SU-DHL-6 (cell line): ENCODE results near the gene LRRC75B.
"Not testable (repeated sequence)": the region's sequence is repeated elsewhere in the genome, so short reads cannot be mapped to it uniquely, and the experiment has no call there.

Experiments used
- H2AFZ ChIP-seq: fragments of 200-600 bp; sonication (generic); 2 replicates; pipeline ENCODE4 v1.6.1; 2014; ENCODE audit warnings: low read depth, mild to moderate bottlenecking, moderate library complexity, mixed read lengths, antibody characterized with exemption, low read length; ENCODE audit not compliant: severe bottlenecking
- H3F3A ChIP-seq: fragments of 200-600 bp; shearing (Covaris generic); 2 replicates; pipeline ENCODE4 v1.6.0; 2016; ENCODE audit warnings: antibody characterized with exemption, mild to moderate bottlenecking; ENCODE audit not compliant: insufficient read depth
- H3K27ac ChIP-seq: fragments of 200-600 bp; sonication (generic); 2 replicates; pipeline ENCODE4 v1.5.1; 2016; ENCODE audit warnings: low read depth, mild to moderate bottlenecking, low read length, moderate library complexity, mixed read lengths
- H3K27me3 ChIP-seq: fragments of 200-600 bp; sonication (generic), shearing (Covaris generic); 2 replicates; pipeline ENCODE4 v1.6.0; 2014; ENCODE audit warnings: mild to moderate bottlenecking, low read length
- H3K36me3 ChIP-seq: fragments of 200-600 bp; sonication (generic); 2 replicates; pipeline ENCODE4 v1.6.1; 2014; ENCODE audit warnings: mild to moderate bottlenecking, low read length, mixed read lengths
- H3K4me2 ChIP-seq: fragments of 300-600, 200-600 bp; shearing (Covaris generic), sonication (generic); 2 replicates; pipeline ENCODE4 v1.6.0; 2014; ENCODE audit warnings: low read length, low read depth, mild to moderate bottlenecking; ENCODE audit not compliant: poor library complexity, severe bottlenecking
- H3K4me3 ChIP-seq: fragments of 200-600 bp; sonication (generic); 2 replicates; pipeline ENCODE4 v1.5.1; 2014; ENCODE audit warnings: antibody characterized with exemption, low read length, mild to moderate bottlenecking, mixed read lengths; ENCODE audit not compliant: insufficient read depth, poor library complexity, severe bottlenecking
- H3K79me2 ChIP-seq: fragments of 200-600 bp; sonication (generic); 2 replicates; pipeline ENCODE4 v1.6.1; 2014; ENCODE audit warnings: mild to moderate bottlenecking, low read length, moderate library complexity; ENCODE audit not compliant: insufficient read depth
- H3K9ac ChIP-seq: fragments of 200-600 bp; sonication (generic); 2 replicates; pipeline ENCODE4 v1.7.0; 2014; ENCODE audit warnings: mild to moderate bottlenecking, low read length
- H3K9me2 ChIP-seq: fragments of 200-600 bp; sonication (generic); replicated peaks from 2 replicates; pipeline ENCODE4 v1.6.1; 2014; ENCODE audit warnings: low read length; ENCODE audit not compliant: insufficient read depth
- H3K9me3 ChIP-seq: fragments of 200-600 bp; sonication (generic); 2 replicates; pipeline ENCODE4 v1.6.1; 2014; ENCODE audit warnings: low read length, mixed read lengths; ENCODE audit not compliant: insufficient read depth
- H4K20me1 ChIP-seq: fragments of 200-600 bp; sonication (generic); 2 replicates; pipeline ENCODE4 v1.6.1; 2014; ENCODE audit warnings: low read depth, mild to moderate bottlenecking, antibody characterized with exemption, low read length, moderate library complexity, mixed read lengths
- EZH2phosphoT487 ChIP-seq: fragments of 200-600 bp; sonication (generic), shearing (Covaris generic); conservative IDR thresholded peaks from 2 replicates; pipeline ENCODE4 v1.6.1; 2018; ENCODE audit warnings: mild to moderate bottlenecking, antibody characterized with exemption, low read length, moderate library complexity, mixed read lengths
- TF ChIP-seq, protein P1 (sequence below): fragments of 200-600 bp; sonication (generic); IDR thresholded peaks from one replicate; pipeline ENCODE4 v1.5.1; 2017; ENCODE audit warnings: antibody characterized with exemption, mild to moderate bottlenecking, low read length, moderate library complexity; ENCODE audit not compliant: insufficient read depth, poor library complexity, severe bottlenecking

The LRRC75B gene

DNA sequence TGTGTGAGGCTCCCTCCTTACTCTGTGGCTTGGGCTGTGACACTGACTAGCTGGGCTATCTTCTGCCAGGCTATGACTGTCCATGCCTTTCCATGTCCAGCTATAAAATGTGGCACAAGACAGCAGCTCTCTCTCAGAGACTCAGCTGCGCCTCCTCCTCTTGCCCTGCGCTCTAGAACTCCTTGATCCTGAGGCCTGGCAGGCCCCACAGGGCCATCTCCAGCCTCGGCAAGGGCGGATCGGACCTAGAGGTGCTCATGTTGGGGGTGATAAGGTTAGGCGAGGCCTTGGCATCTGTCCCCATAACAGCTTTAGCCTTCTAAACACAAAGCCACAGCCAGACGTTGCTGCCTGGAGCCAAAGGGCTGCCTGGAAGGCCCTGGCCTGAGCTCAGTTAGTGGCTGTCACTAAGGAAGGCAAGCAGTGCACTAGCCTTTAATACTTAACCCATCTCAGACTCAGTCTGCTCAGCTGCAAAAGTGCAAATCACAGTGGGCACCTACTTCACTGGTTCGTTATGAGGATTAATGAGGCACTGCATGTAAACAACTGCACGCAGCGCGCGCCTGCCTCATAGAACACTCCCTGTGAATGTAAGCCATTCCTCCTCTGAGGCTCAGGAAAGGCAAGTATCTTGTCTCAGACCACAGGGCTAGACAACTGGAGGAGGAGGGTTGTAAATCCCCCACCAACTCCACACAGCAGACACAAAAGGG lies 39.1 kb downstream of the LRRC75B start:
- H3F3A ChIP-seq, result no peaks in the 10 kb centered on the region
- H3K4me3 ChIP-seq, result peak overlapping the region; percentile 71
- H3K4me2 ChIP-seq, result peak overlapping the region; percentile 68
- H3K9me2 ChIP-seq, result no peaks in the 10 kb centered on the region
- peaks cover 5% of the 10 kb centered on the region; the same call in 1 of the 2 replicates for H4K20me1 ChIP-seq
- H3K27me3 ChIP-seq, result no peaks in the 10 kb centered on the region
- H3K27ac ChIP-seq, result no peak overlapping the region; the same call in 1 of the 2 replicates
- no peaks in the 10 kb centered on the region for H3K9me3 ChIP-seq
- H3K36me3 ChIP-seq, result peaks cover 13% of the 10 kb centered on the region
- H2AFZ ChIP-seq, result no peak overlapping the region
- H3K9ac ChIP-seq, result peak overlapping the region; percentile 99
- TF ChIP-seq, protein P1, sequence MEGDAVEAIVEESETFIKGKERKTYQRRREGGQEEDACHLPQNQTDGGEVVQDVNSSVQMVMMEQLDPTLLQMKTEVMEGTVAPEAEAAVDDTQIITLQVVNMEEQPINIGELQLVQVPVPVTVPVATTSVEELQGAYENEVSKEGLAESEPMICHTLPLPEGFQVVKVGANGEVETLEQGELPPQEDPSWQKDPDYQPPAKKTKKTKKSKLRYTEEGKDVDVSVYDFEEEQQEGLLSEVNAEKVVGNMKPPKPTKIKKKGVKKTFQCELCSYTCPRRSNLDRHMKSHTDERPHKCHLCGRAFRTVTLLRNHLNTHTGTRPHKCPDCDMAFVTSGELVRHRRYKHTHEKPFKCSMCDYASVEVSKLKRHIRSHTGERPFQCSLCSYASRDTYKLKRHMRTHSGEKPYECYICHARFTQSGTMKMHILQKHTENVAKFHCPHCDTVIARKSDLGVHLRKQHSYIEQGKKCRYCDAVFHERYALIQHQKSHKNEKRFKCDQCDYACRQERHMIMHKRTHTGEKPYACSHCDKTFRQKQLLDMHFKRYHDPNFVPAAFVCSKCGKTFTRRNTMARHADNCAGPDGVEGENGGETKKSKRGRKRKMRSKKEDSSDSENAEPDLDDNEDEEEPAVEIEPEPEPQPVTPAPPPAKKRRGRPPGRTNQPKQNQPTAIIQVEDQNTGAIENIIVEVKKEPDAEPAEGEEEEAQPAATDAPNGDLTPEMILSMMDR, result no peak
- no peak for TF ChIP-seq EZH2phosphoT487
- H3K79me2 ChIP-seq, result peaks cover 85% of the 10 kb centered on the region

DNA sequence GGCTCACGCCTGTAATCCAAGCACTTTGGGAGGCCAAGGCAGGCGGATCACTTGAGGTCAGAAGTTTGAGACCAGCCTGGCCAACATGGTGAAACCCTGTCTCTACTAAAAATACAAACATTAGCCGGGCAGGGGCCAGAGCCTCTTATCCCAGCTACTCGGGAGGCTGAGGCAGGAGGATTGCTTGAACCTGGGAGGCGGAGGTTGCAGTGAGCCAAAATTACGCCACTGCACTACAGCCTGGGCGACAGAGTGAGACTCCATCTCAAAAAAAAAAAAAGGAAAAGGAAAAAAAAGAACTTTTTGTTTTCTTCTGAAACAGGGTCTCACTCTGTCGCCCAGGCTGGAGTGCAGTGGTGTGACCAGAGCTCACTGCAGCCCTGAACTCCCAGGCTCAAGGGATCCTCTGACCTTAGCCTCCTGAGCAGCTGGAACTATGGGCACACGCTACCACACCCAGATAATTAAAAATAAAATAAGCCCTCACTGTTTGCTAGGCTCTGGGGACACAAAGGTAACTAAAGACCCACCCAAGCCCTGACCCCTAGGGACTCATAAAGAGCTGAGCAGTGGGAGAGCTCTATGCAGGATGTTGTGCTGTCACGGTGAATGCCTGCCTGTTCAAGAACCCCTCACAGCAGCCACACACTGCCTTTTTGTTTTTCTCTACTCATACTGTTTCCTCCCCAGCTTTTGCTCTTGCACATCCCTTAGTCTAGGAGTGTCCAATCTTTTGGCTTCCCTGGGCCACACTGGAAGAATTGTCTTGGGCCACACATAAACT lies 40.2 kb downstream of the LRRC75B start:
- H3K4me2 ChIP-seq, result peak overlapping the region; percentile 68
- peak overlapping the region; percentile 99; the same call in 1 of the 2 replicates for H3K9ac ChIP-seq

DNA sequence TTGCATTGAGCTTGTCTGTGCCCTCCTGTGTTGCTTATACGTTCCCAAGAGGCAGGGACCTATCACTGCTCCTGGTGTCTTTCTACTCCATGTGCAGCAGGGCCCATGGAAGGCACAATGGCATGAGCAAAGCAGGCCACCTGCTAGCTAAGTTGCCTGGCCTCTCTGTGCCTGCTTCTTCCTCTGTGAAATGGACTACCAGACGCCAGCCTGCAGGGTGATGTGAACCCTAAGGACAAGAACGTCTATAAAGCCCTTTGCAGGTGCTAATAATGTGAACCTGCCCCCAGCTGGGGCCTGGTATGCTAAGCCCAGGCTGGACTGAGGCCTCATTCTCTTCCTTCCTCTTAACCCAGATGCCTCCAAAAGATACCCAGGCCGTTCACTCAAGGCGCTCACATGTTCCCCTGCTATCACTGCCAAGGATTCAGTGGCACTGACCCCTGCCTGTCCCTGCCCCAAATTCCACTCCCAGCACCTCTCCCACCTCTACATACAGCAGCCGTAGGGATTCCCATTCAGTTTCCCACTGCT lies 41.9 kb downstream of the LRRC75B start:
- Histone ChIP-seq H3K36me3 (no peaks in the 10 kb centered on the region), H3K9me3 (no peaks in the 10 kb centered on the region), H2AFZ (no peak overlapping the region), H3K27me3 (no peaks in the 10 kb centered on the region), H3K4me2 (no peak overlapping the region), H3K9ac (no peak overlapping the region), H3K4me3 (no peak overlapping the region), H3K79me2 (peaks cover 57% of the 10 kb centered on the region), H3F3A (no peaks in the 10 kb centered on the region), H3K27ac (no peak overlapping the region), H3K9me2 (no peaks in the 10 kb centered on the region), H4K20me1 (no peaks in the 10 kb centered on the region)
- TF ChIP-seq, protein P1, result no peak
- no peak for TF ChIP-seq EZH2phosphoT487

More for the DNA sequence above, 40.2 kb downstream of the LRRC75B start:
- H3K4me3 ChIP-seq, H2AFZ ChIP-seq, H3K9me3 ChIP-seq, H3K36me3 ChIP-seq, H3K27me3 ChIP-seq, H4K20me1 ChIP-seq, H3K27ac ChIP-seq, H3F3A ChIP-seq, H3K9me2 ChIP-seq: not testable (repeated sequence)
- H3K79me2 ChIP-seq, result peaks cover 74% of the 10 kb centered on the region
